GM11168 (cell line): ENCODE measurements around the gene WDR86.

ENCODE experiments used
- in situ Hi-C: fragments of 300-500 bp; cut with MboI; formaldehyde crosslinking; loops from one replicate; pipeline ENCODE4 v1.12.0; 2022; ENCODE audit warnings: low sequenced_read_pairs; ENCODE audit not compliant: unreplicated experiment

Gene WDR86

DNA sequence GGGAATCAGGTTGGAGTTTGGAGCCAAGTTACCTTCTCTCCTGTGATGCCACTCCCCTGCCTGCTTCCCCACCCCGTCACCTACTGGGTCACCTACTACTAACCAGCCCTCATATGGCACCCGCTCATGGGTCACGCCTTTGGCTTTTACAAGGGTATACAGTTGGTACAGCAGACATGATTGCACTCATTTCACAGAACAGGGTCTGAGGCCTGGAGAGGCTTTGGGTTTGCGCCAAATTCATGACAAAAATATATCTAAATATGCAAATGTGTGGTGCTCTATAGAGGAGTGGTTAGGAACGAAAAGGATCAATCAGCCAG is 19.4 kb upstream of the WDR86 start:
- in situ Hi-C loops = no loop called here

DNA sequence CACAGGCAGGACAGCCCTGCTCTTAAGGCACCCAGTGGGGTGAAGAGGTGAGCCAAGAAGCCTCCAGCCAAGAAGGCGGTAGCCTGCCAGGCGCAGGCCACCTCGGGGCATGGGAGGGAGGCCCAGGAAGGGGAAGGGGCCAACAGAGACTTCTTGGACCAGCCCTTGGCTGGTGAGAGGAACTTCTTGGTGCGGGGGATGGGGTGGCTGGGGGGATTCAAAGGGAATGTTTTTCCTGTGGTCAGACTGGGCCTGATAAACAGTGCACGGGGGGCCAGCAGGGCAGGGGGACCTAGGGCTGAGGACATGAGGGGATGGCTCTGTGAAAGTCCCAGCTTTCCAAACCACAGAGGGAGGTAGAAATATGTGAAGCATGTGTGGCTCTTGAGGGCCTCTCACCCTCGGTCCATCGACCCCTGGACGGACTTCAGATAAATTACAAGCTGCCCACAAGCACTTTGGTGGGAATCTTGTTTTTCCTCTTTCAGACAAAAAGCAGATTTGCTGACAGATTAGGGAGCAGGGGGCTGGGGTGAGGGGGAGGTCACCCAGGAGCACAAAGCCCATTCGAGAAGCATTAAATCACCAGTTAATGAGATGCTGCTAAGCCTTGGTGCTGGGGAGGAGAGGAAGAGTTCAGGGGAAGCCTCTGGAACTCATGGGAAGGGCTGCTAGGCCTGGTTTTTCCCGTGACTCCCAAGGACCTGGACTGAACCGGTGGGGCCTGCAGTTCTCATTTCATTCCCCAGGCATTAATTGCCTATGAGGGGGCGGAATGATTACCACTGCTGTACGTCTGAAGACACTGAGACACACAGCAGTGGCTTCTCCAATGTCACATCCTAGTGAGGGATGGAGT is 18.8 kb upstream of the WDR86 start:
- in situ Hi-C loops = no loop called here

DNA sequence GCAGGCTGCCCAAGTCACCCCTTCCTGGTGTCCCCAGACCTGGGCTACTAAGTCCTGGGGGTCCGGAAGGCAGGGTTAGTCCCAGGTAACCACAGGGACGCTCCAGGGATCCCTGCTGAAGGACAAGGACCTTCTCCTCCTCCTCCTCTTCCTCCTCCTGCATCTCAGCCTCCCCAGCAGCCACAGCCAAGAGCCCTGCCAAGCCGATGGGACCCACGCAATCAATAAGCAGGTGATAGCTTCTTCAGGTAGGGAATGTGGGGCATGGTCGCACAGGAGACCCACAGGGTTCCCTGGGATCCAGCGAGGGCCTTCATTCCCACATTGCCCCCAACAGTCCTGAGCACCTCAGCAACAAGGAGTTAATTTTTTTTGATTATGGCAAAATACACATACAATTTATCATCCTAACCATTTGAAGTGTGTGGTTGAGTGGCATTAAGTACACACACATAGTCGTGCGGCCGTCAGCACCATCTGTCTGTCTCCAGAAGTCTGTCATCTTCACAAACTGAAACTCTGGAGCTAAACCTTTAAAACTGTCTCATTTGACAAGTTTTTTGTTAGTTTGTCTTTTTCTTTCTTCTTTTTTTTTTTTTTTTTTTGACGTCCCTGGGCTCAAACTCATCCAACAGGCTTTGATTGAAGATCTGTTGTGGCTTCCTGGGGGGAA is 18.0 kb upstream of the WDR86 start:
- in situ Hi-C loops = no loop called here

DNA sequence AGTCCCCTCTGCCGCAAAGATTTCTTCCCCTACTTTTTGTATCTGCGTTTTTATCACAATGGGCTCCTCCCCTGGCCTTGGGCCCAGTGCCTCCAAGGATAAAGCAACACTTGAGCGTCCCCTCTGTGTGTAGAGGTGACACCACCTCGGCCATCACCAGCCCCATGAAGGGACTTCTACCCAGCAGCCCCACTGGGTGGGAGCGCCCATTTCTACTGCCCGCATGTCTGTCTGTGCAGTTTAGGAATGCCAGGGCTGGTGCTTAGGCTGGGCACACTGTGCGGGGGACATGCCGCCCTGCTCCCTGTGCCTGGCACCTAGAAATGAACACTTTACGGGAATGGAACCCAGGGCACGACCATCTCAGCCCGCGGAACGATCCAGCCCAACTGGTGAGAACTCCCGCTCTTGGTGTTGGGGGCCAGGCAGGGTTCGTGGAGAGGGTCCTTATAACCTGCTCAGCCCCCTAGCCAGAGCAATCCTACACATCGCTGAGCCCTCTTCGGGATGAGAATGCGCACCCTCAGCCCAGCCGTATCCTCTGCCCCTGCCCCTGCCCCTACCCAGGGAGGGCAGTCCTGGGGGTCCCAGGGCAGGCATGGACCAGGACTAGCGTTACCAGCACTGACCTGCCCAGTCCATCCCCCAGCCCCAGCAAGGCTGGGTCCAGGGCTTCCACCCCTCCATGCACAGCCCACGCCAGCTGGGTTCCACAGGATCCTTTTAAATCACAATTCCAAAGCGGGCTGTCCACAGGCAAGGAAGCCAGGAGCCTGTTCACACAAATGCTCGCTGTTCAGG is 17.3 kb upstream of the WDR86 start:
- in situ Hi-C loops = no loop called here

DNA sequence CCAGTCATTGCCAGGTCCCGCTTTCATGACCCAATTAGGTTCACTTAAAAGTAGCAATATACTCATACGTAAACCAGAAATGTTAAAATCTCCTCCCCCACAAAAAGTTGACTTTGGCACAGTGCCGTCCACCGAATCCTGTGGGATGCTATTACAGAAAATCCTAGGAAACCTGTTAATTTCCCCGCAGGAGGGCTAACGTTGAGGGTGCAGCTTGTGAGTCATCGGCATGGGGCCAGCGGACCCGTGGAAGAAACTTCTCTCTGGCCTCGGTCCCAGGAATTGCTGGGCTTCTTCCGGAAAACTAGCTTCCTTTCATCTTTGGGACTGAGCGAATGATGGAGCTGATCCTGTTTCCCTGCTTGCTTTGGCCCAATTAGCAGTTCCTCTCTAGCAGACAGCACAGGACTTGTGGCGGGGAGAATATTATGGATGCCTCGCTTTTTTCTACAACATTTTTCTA is 16.6 kb upstream of the WDR86 start:
- in situ Hi-C loops = no loop called here

DNA sequence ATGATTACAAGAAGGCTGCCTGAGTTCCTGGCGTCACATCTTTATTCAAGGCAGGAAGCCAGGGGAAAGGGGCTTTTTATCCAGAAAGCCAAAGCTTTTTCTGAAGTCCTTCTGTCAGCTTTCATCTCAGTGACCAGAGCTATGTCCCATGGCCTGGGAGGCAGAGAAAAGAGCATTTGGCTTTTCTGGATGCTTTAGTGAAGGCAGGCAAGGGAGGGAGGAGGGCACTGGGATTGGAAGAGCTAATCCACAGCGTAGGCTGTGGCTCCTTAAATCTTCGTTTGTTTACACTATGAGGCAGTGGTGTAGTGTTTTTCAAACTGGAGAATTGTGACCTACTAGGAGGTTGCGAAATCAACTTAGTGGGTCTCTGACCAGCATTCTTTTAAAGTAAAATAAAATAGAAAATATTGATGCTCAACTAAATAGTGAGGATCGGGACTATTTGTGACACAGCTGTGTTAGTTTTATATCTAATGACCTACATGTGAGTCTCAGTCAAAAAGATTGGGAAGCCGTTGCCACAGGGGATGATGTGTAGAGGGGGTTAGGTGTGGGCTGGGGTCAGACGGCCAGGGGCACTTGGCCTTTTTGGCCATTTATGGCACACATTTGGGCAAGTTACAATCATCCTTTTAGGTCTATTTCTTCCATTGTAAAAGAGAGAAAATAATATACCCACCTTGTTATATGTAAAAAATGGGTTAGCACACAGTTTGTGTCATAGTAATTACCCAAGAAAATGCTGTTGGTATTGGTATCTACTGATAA is 16.0 kb upstream of the WDR86 start:
- in situ Hi-C loops = no loop called here

DNA sequence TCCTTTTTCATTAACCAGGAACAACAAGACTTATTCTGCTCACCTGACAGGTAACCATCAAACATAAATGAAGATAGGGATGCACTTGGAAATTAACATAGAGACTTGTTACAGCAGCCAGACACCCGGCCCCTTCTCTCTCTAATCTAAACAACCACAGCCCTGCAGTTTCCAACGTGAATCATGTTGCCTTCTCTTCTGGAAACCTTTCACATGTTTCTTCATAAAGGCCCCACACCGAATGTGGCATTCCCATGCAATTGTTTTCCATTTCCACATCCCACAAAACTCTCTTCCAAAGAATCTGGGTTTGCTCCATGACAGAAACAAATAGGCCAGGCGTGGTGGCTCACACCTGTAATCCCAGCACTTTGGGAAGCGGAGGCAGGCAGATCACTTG is 15.0 kb upstream of the WDR86 start:
- in situ Hi-C loops = no loop called here

DNA sequence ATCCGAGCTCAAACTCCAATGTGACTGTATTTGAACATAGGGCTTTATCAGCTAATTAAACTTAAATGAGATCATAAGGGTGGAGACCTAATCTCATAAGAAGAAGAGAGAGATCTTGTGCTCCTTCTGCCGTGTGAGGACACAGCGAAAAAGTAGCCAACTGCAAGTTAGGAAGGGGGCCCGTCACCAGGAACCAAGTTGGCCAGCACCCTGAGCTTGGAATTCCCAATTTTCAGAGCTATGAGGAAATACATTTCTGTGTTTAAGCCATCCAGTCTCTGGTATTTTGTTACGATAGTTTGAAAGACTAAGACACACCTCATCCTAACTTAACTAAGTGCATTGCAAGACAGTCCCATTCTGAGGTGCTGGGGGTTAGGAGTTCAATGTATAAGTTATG is 14.1 kb upstream of the WDR86 start:
- in situ Hi-C loops = no loop called here

DNA sequence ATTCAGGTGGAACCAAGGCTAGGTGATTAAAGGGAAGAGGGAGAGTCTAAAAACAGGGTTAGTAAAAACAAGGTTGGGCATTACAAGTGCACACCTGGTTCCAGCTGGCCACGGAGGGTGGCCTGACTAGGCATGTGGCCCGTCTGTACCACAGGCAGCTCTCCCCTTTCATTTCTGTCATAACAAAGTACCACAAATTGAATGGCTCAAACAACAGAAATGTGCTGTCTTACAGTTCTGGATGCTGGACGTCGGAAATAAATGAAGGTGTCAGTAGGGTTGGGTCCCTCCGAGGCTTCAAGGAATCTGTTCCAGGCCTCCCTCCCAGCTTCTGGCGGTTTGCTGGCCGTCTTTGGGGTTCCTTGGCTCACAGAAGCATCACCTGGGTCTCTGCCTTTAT is 13.4 kb upstream of the WDR86 start:
- in situ Hi-C loops = no loop called here

DNA sequence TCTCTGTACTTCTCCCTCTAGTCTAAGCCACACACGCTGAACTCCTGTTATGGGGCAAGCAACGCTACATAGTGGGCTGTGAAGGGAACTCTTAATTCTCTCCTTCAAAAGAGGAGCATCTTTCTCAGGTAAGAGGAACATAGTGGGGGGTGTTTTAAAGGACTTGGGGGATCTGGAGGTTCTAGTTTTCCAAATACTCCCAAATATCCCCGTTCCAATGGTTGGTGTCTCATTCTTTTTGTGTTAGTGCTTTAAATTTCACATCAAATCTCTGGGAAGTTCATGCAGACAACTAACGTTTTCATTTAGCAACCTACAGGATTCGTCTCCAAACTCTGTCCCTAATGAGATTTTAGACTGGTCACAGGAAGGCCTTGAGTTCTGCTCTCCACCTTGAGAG is 12.4 kb upstream of the WDR86 start:
- in situ Hi-C loops = no loop called here

DNA sequence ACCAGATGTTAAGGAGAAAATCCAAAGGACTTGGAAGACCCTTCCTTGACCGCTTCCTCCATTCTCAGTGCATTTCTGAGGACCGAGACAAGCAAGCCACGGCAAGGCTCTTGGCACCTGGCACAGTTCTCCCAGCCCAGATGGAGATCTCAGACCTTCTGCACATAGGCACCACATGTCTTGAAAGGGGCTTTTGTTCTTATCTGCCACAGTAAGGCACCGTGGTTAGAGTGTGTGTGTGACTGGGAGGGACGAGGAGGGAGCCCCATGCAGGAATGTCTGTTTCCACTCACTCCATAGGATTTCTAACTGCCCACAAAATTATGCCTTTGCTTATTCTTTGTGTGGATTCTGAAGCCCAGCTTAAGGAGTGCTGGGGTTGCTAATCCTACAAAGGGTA is 10.3 kb upstream of the WDR86 start:
- in situ Hi-C loops = no loop called here

DNA sequence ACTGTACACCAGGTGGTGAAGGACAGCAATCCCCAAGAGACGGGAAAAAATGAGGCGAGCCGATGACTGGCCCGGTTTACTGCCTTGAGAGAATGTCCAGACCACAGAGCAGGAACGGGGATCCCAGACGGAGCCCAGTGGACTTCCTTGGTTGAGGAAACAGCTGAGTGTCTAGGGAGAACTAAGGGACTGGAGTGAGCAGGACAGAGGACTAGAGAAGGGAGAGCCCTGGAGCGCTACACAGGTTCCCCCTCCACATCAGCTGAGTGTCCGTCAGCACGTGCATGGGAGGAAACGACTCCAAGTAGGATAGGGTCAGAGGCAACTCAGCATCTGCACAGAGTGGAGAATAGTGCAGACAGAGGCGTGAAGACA is 7.1 kb upstream of the WDR86 start:
- in situ Hi-C loops = no loop called here

DNA sequence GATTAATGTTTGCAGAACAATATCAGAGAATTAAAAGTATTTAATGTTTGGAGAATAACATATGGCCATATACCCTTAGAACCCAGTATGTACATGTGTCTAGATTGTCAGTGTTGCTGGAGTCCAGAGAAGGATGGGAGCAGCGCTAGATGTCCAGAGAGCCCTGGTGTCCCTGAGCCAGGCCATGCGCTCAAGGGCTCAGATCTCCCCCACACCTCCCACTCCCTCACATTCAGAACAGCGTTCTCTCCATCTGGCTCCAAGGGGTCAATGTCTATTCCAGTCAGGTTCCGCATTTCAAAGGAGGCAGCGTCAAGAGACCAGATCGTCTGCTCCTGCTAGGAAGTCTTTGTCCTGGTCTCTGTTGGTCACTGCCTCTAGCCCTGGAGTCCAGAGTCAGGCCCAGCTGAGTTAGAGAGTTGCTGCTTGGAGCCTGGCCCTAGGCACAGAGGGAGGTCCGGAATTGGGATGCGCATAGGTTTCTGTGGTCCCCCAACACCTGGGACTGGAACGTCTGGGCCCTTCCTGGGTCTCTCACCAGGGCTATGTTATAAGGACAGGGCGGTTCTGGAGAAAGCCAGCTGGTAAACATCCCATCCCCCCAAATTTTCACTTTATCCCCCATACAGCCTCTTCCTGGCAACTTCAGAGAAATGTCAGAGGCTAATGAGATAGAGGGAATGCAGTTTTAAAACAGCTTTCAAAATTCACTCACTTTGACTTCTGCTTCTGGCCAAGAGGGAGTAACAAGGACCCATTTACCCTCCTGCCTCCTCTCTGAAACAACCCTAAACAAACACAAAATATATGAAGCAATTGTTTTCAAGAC is 6.5 kb upstream of the WDR86 start:
- in situ Hi-C loops = no loop called here

DNA sequence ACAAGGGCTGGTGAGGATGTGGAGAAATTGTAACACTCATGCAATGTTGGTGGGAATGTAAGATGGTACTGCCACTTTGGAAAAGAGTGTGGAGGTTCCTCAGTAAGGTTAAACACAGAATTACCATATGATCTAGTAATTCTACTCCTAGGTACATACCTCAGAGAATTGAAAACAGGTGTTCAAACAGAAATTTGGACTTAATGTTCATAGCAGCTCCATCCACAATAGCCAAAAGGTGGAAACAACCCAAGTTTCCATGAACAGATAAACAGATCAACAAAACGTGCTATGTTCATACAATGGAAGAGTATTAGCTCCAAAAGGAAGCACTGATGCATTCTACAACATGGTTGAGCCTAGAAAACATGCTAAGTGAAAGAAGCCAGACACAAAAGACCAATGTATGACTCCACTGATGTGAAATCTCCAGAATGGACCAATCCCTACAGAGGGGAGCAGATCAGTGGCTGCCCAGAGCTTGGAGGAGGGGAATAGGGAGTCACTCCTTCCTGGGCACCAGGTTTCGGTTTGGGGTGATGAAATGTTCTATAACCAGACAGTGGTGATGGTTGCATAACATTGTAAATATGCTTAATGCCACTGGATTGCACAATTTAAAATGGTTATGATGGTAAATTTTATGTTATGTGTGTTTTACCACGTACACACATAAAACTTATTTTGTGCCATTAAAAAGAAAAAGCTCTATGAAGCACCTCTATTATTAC is 5.7 kb upstream of the WDR86 start:
- in situ Hi-C loops = no loop called here

DNA sequence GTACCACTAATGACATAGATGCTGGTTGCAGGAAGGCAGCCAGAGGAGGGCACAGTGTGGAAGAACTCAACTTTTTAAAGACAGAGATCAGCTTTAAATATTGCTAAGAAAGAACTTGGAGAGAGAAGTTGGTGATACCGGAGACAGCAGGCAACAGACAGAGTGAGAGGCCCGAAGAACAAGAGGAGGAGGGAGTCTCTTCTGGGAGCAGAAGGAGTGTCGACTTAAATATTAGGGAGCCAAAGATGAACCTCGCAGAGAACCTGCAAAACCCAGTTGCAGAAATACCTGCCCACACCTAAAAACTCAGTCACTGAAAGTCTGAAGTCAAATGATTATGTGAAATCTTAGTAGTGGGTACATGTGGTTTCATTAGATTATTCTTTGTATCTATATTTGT is 3.4 kb upstream of the WDR86 start:
- in situ Hi-C loops = no loop called here

DNA sequence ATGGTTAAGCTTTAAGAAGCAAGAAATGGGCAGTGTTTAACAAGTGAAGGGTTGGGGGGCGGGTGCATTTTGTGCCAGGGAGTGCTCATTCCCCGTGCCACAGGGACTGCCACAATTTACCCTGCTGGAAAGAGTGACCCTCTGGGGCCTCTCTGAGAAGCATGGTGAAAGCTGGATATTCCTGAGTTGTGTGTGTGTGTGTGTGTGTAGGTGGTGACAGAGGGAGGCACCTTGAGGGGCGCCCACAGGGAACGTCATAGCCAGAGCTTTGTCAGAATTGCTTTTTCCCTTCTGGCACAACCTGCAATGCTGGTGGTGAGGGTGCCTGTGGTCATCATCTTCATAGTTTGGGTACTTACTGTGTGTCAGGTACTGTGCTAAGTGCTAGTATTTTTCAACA is 2.5 kb upstream of the WDR86 start:
- in situ Hi-C loops = no loop called here

DNA sequence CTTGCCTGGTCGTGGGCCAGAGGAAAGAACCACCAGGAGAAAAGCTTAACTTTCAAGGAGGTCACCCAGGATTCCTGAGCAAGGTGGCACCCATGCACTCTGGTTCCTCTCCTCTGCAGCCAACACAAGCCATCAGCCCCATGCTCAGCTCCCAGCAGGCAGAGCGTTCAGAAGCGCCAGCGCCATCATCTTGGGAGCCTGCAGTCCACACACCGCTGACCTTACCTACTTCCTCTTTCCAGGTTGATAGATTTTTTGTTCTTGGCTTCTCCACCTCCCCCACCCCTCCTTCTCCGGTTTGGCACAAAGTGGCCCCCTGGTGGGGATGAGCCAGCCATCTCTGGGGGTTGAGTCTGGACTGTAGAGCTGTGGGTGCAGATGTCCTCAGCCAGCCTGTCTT is 1.7 kb upstream of the WDR86 start:
- in situ Hi-C loops = no loop called here

DNA sequence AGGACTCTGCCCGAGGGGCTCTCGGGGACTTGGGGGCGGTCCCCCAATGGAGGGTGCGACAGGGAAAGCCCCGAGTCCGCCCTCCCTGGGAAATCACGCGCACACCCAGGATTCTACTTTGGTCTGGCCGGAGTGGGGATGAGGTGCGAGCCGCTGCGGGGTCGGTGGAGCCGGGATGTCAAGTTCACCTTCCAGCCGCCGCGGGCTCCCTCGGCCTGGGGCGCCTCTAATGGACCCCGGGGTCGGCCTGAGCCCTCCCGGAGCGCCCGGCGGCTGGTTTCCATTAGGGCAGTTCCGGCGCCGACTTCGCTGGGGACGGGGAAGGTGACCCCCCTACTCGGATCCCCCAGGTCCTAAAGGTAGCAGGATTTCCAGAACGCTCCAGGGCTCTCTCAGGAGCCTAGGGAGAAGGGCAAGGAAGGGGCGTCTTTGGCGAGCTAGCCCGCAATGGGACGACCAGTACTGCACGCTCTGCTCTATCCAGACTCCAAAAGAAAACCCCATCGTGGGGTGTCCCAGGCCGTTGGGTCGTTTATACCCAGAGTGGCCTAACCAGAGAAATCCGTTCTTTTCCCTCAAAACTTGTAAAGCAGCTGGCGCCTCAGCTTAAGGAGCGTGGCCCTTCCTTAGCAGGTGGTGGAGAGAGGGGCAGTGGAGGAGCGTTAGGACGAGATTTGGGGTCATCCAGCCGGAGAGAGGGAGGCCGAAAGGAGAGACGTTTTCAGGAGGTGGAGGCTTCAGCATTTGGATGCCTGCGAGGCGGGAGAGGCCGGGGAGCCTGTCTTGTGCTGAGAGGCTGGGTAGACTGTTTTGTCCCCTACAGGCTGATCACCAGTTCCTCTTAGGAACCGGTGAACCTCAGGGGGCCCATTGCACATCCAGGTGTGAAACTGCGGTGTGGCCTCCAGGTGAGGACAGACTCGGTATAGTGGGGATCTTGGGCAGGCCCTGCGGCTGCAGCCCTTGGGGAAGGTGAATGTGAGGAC is 860 bp upstream of the WDR86 start:
- in situ Hi-C loops = no loop called here
